ENCODE data around the gene CPZ.

GRCh38 chr4:8617486-8618040 lies 25.0 kb downstream of the CPZ start:
- no peak for TF ChIP-seq EZH2 (IDR thresholded peaks at IDR 0.05; ENCODE audit: low read length)
- TF ChIP-seq CTCF (optimal IDR thresholded peaks at IDR 0.05 in 1 of 3, IDR thresholded peaks at IDR 0.05 in 1 of 3, conservative IDR thresholded peaks at IDR 0.05 in 1 of 3; ENCODE audit: extremely low read depth in 1 of 3, insufficient read depth in 2 of 3, low read length in 3 of 3), result no peak
